ACC112 (cell line): Measurements from ENCODE around the gene CREB3L2.

ENCODE experiments used
- H2AFZ ChIP-seq: fragments of 200-600 bp; sonication (generic); one replicate; pipeline ENCODE4 v1.6.0; 2017; ENCODE audit warnings: antibody characterized with exemption, low read length; ENCODE audit not compliant: unreplicated experiment
- H3K27ac ChIP-seq: fragments of 200-600 bp; sonication (generic); 2 replicates; pipeline ENCODE4 v1.5.1; 2014; ENCODE audit warnings: low read depth, mild to moderate bottlenecking, antibody characterized with exemption, low read length, moderate library complexity
- H3K27me3 ChIP-seq: fragments of 200-600 bp; sonication (generic); 2 replicates; pipeline ENCODE4 v1.6.1; 2014; ENCODE audit warnings: mild to moderate bottlenecking, antibody characterized with exemption, low read length, moderate library complexity, mixed read lengths; ENCODE audit not compliant: insufficient read depth
- H3K36me3 ChIP-seq: fragments of 200-600 bp; sonication (generic); 2 replicates; pipeline ENCODE4 v1.6.1; 2016; ENCODE audit warnings: mild to moderate bottlenecking, antibody characterized with exemption, low read length, moderate library complexity, mixed read lengths; ENCODE audit not compliant: insufficient read depth
- H3K4me1 ChIP-seq: fragments of 200-600 bp; sonication (generic); one replicate; pipeline ENCODE4 v1.6.1; 2016; ENCODE audit warnings: low read length, mixed read lengths; ENCODE audit not compliant: insufficient read depth, unreplicated experiment, control insufficient read depth
- H3K4me3 ChIP-seq: fragments of 200-600 bp; sonication (generic); 2 replicates; pipeline ENCODE4 v1.5.1; 2014; ENCODE audit warnings: mild to moderate bottlenecking, low read depth, low read length
- H3K79me2 ChIP-seq: fragments of 200-600 bp; sonication (generic); one replicate; pipeline ENCODE4 v1.6.0; 2016; ENCODE audit warnings: low read length; ENCODE audit not compliant: control insufficient read depth, unreplicated experiment, insufficient read depth

The CREB3L2 gene

GRCh38 chr7:137853053-137853452 is 148.8 kb downstream of the CREB3L2 start:
- H3K79me2 ChIP-seq = no peaks in the 10 kb centered on the region
- H3K4me1 ChIP-seq = peaks cover 19% of the 10 kb centered on the region
- H2AFZ ChIP-seq = no peak overlapping the region
- H3K4me3 ChIP-seq = no peak overlapping the region
- H3K36me3 ChIP-seq = 0 out of 2 replicates have a peak, but pooled peaks cover 2% of the 10 kb centered on the region
- H3K27me3 ChIP-seq = no peaks in the 10 kb centered on the region
- no peak overlapping the region for H3K27ac ChIP-seq

DNA sequence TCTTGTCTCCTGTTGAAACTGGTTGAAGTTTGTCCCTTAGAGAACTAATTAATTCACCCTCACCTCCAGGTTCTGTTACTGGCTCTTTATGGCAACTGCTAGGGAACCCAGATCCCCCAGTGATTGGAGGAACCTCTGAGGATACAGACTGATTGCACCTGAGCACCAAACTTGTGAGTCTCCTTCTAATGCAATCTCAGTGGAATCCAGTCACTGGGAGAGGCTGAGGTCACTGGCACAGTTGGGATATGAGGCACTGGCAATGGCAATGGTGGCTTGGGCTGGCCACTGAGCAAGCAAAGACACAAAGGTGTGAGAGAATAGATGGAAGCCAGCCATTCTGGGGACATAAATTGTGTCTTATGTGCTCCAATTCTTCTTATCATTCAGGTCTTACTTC is 149.8 kb downstream of the CREB3L2 start:
- no peak overlapping the region for H2AFZ ChIP-seq
- H3K36me3 ChIP-seq = 0 out of 2 replicates have a peak, but pooled peaks cover 2% of the 10 kb centered on the region
- H3K27ac ChIP-seq = peak overlapping the region; percentile 44; the same call in 1 of the 2 replicates
- no peak overlapping the region for H3K4me3 ChIP-seq
- H3K4me1 ChIP-seq = peaks cover 19% of the 10 kb centered on the region
- H3K27me3 ChIP-seq = no peaks in the 10 kb centered on the region
- H3K79me2 ChIP-seq = no peaks in the 10 kb centered on the region

- Histone ChIP-seq H2AFZ (no peak overlapping the region), H3K79me2 (no peaks in the 10 kb centered on the region), H3K4me1 (peaks cover 19% of the 10 kb centered on the region), H3K36me3 (0 out of 2 replicates have a peak, but pooled peaks cover 2% of the 10 kb centered on the region), H3K27ac (peak overlapping the region; percentile 44), H3K4me3 (no peak overlapping the region), H3K27me3 (no peaks in the 10 kb centered on the region)
These were observed 150.6 kb downstream of the CREB3L2 start for GRCh38 chr7:137850972-137851945.

- peak overlapping the region; percentile 44 for H3K27ac ChIP-seq
- peaks cover 19% of the 10 kb centered on the region for H3K4me1 ChIP-seq
- no peaks in the 10 kb centered on the region for H3K27me3 ChIP-seq
- 0 out of 2 replicates have a peak, but pooled peaks cover 2% of the 10 kb centered on the region for H3K36me3 ChIP-seq
- H3K79me2 ChIP-seq = no peaks in the 10 kb centered on the region
- H3K4me3 ChIP-seq = no peak overlapping the region
- no peak overlapping the region for H2AFZ ChIP-seq
These were observed 151.3 kb downstream of the CREB3L2 start for GRCh38 chr7:137850571-137850970.

DNA sequence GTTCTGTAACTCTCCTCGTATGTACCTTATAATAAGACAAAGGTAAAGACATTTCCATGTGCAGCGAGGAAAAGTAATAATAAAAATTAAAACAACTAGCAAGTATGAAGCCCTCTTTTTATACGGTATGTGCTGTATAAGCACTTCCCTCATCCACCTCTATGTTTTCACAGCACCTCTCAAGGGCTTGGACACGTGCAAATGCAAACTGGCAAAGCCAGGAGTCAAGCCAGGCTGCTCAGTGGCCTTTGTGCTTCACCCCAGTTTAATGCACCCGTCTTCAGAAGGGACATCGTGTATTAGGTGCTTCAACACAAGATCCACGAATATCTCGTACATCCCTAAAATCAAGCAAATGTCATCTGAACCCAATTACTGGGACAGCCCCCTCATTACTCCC is 153.8 kb downstream of the CREB3L2 start:
- Histone ChIP-seq H3K27ac (no peak overlapping the region), H3K4me3 (no peak overlapping the region), H3K27me3 (no peaks in the 10 kb centered on the region), H3K36me3 (no peaks in the 10 kb centered on the region), H3K4me1 (peaks cover 19% of the 10 kb centered on the region), H2AFZ (no peak overlapping the region), H3K79me2 (no peaks in the 10 kb centered on the region)

DNA sequence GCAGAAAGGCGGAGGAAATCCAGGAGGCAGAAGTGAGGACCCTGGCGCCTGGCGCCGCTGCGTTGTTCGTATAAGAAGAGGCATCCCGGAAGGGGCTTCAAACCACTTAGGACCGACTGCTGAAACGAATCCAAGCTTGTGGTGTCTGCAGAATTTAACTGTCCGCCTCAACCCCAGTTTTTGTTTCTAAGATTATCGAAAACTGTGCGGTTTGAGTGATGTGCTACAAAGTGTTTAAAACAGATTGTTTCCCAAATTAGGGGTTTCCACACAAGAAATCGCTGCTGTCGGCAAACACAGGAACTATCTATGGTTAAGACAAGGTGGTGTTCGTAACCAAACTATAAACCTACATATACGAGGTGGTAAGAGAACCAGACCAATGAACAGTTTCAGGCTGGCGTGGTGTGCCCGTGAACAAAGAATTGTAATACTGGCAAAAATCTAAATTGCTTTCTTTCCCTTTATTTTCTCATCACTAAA is 154.3 kb downstream of the CREB3L2 start:
- Histone ChIP-seq H3K4me3 (peak overlapping the region; percentile 76), H3K27ac (no peak overlapping the region), H2AFZ (peak overlapping the region; percentile 45), H3K4me1 (peaks cover 19% of the 10 kb centered on the region), H3K27me3 (no peaks in the 10 kb centered on the region), H3K36me3 (no peaks in the 10 kb centered on the region), H3K79me2 (no peaks in the 10 kb centered on the region)

- peaks cover 19% of the 10 kb centered on the region for H3K4me1 ChIP-seq
- H3K36me3 ChIP-seq = no peaks in the 10 kb centered on the region
- H3K4me3 ChIP-seq = peak within 1 kb of the TSS; percentile 76
- H3K79me2 ChIP-seq = no peaks in the 10 kb centered on the region
- H3K27me3 ChIP-seq = no peaks in the 10 kb centered on the region
- no peak within 1 kb of the TSS for H3K27ac ChIP-seq
- peak within 1 kb of the TSS; percentile 93 for H2AFZ ChIP-seq
These were observed 154.9 kb downstream of the CREB3L2 start, which contains the start of gene DGKI for GRCh38 chr7:137846827-137847567. TSS of gene DGKI (minus strand) at chr7:137846974.

DNA sequence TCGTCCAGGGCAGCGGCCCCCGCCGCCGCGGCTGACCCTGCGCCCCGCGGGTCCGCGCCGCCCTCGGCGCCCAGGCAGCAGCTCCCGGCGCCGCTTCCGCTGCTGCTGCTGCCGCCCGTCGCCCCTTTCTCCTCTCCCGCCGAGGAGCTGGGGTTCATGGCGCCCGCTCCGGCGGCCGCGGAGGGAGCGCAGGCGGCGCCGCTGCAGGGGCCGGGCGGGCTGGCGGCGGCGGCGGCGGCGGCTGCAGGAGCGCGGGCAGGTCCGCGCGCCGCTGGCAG is 155.4 kb downstream of the CREB3L2 start:
- Histone ChIP-seq H3K4me3 (peak overlapping the region; percentile 76), H3K4me1 (peaks cover 19% of the 10 kb centered on the region), H2AFZ (peak overlapping the region; percentile 93), H3K36me3 (no peaks in the 10 kb centered on the region), H3K27ac (no peak overlapping the region), H3K79me2 (no peaks in the 10 kb centered on the region), H3K27me3 (no peaks in the 10 kb centered on the region)

DNA sequence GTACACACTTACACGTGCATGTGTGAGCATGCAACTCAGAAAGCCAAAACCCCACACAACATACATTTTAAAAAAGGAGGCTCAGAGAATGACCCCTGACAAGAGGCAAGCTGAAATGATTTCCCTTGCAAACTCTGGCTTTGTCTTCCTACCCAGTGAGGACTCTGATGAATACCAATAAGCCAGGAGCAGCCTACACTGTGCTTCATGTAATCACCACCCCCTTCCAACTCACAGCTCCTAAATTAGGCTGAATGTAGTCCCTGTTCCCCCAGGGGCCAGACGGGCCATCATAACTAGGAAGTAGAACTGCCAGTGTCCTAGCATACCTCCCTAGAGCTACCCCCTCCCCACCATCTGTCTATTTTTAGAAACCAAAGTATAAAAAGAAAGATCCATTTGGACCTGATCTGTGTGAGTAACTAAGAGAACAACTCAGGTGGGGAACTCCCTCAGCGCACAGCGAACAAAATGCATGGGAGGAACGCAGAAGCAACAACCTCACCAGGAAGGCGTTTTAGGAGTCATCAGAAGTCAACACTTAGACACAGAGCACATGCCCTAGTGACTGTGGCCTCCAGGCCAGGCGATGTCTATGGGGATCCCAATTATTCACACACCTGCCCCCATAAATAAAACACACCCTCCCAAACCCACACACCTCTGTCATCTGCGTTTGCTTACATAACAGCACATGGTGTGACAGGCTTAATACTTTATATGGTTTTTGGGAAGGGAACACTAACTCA is 157.0 kb downstream of the CREB3L2 start:
- Histone ChIP-seq H3K27me3 (no peaks in the 10 kb centered on the region), H3K4me3 (no peak overlapping the region), H2AFZ (no peak overlapping the region), H3K4me1 (peaks cover 3% of the 10 kb centered on the region), H3K79me2 (no peaks in the 10 kb centered on the region), H3K36me3 (no peaks in the 10 kb centered on the region), H3K27ac (no peak overlapping the region)
